GM12875 (cell line): ENCODE data around the gene ZNF638.
A peak's percentile ranks its signal among the peaks of the same experiment; 100 is the strongest.

Experiments used
- H3K4me3 ChIP-seq: one replicate; pipeline ENCODE4 v1.5.1; 2011; ENCODE audit warnings: low read depth, low read length, control low read depth
- TF ChIP-seq, protein P1 (sequence below): IDR thresholded peaks from 2 replicates; pipeline ENCODE4 v1.5.1; 2011; ENCODE audit warnings: low read depth, mild to moderate bottlenecking, control low read depth, inconsistent platforms, low read length, moderate library complexity, borderline replicate concordance; ENCODE audit not compliant: insufficient read depth

The ZNF638 gene

DNA sequence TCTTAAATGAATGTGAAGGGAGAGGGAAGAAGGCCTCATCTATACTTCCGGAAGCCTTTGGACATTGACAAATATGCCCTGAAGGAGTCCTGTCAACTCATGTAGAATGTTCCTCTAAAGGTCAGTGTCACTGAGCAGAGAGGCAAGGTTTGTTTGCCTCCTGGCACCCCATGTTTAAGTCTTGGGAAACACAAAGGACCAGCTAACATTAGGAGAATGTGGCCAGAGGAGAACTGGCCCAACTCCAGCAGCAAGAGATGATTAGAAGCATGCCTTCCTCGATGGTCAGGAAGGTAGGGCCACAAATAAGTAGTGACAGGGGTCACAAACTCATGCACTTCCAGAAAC is 127.5 kb downstream of the ZNF638 start:
- no peak overlapping the region for H3K4me3 ChIP-seq
- TF ChIP-seq, protein P1, sequence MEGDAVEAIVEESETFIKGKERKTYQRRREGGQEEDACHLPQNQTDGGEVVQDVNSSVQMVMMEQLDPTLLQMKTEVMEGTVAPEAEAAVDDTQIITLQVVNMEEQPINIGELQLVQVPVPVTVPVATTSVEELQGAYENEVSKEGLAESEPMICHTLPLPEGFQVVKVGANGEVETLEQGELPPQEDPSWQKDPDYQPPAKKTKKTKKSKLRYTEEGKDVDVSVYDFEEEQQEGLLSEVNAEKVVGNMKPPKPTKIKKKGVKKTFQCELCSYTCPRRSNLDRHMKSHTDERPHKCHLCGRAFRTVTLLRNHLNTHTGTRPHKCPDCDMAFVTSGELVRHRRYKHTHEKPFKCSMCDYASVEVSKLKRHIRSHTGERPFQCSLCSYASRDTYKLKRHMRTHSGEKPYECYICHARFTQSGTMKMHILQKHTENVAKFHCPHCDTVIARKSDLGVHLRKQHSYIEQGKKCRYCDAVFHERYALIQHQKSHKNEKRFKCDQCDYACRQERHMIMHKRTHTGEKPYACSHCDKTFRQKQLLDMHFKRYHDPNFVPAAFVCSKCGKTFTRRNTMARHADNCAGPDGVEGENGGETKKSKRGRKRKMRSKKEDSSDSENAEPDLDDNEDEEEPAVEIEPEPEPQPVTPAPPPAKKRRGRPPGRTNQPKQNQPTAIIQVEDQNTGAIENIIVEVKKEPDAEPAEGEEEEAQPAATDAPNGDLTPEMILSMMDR: no peak

DNA sequence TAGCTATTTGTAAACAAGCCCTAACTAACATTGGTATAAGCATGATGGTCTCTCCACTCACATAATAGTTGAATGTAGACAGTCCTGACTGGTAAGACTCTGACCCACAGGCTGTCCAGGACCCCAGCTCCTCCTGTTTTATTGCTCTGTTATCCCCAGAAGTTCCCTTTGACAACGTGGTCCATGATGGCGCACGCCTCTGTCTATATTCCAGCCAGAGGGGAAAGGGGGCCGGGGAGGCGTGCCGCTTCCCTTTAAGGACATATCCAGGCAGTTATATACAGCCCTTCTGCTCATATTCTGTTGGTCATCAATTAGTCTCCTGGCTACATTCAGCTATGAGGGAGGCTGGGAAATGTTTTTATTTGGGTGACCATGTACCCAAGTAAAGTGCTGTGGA is 128.5 kb downstream of the ZNF638 start:
- TF ChIP-seq, protein P1: no peak
- H3K4me3 ChIP-seq: no peak overlapping the region

DNA sequence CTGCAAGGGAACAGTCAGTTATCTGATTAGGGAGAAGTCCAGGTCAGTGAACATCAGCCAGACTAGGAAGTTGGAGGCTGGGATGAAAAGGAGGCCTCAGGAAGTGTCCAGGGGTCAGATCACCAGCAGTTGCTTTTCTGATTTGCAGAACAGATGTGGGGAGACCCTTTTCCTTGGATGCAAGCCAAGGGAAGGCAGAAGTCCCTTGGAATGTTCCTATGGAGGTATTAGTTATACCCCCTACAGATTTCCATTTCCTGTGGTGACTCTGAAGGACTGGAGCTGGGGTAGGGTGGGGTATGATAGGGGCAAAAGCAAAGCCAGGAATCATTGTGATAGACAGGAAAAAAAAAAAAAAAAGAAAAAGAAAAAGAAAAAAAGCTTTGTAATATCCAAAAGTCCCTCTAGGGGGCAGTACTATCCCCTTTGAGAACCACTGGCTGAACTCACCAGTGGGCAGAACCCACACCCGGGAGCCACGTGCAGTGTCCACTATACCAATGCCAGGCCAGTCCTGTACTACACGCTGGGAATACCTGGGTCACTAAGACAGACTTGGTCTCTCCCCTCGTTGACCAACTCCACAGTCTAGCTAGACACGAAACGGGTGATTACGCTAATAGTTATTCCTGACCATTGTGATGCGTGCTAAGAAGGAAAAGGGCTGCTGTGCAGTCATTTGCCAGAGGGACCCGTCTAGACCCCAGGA is 129.2 kb downstream of the ZNF638 start:
- TF ChIP-seq, protein P1: peak; percentile 43; the same call in 1 of the 2 replicates
- no peak overlapping the region for H3K4me3 ChIP-seq

DNA sequence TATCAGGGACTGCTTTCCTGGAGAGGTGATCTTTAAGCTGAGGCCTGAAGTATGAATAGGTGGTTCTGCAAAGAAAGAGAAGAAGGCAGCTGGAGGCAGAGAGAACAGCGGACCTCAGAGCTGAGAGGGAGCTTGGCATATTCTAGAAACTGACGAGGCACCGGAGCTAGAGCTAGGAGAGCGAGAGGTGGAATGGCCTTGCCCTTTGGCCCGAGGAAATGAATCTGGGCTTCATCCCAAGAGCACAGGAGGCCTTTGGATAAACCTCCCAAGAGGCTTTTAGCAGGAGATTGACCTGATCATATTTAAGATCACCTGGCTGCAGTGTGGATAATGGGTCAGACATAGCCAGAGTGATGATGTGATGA is 129.7 kb downstream of the ZNF638 start:
- H3K4me3 ChIP-seq: no peak overlapping the region
- TF ChIP-seq, protein P1: no peak

DNA sequence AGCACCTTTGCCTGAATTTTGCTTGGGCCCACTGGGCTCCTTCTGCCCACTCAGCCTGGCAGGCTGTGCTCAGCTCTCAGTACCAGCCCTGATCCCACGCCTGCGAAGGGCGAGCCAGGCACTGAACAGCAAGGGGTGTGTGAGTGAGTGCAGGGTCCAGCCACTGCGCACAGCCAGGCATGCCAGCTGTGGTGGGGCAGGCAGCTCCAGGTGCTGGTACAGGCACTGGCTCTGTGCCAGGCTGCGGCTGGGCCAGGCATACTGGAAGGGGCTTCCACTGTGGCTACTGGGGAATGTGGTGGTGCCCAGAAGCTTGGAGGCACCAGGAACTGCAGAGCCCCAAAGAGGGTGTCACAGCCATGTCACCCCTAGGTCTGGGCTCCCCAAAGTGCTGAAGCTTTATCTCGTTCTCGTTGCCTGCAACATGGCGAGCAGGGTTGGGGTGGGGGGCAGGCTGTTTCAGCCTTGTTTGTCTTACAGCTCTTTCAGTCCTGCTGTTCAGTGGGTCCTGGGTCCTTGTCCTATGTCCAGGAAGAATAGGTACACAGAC is 130.5 kb downstream of the ZNF638 start:
- TF ChIP-seq, protein P1: no peak
- H3K4me3 ChIP-seq: no peak overlapping the region

DNA sequence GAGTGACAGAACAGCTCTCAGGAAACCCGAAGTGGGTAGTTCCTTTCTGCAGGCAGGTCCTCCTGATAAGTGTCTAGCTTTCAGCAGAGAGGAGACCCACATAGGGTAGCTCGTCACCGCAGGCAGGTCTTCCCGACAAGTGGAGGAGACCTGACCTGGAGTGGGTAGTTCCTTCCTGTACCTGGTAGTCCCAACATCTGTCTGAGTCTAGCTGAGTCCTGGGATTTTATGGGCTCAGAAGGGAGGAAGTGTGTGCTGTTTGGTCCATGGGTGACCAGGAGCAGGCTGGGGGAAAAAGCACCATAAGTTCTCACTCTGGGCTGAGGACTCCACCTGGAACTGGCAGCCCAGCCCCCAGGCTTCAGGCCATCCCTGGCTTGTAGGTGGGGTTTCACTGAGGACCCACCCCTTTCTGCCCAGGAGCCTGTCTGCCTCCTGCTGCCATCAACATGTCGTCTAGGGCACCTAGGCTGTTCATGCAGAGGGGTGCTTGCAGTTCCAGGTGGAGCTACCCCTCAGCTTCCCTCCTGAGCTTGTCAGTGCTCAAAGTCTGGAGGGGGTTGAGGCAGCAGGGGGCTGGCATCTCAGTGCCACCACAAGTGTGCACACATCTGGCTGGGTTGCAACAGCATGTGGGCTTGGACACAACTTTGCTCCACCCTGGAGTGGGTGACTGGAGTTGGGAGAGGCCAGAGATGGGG is 131.2 kb downstream of the ZNF638 start:
- no peak overlapping the region for H3K4me3 ChIP-seq
- TF ChIP-seq, protein P1: no peak

DNA sequence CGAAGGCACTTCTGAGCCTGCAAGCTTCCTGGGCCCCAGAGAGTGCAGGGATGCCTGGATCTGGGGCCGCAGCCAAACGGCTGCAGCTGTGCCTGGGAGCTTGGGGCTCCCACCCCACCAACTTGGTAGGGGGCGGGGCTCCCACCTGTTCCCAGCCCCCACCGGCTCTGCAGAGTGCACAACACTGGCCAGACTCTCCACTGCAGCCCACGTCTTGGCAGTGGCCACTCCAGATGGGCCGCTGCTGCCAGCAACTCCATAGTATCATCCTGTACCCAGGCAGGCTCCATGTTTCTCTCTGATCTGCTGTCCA is 131.7 kb downstream of the ZNF638 start:
- TF ChIP-seq, protein P1: no peak
- no peak overlapping the region for H3K4me3 ChIP-seq
